C4-2B (cell line): ENCODE data around the gene WNT11.
"Not testable (repeated sequence)": the region's sequence is repeated elsewhere in the genome, so short reads cannot be mapped to it uniquely, and the experiment has no call there.

Experiments used
- H3K27ac ChIP-seq: fragments of 450-650 bp; 2 replicates; pipeline ENCODE4 v1.5.1; 2017
- ZFX ChIP-seq: fragments of 450-650 bp; IDR thresholded peaks from 2 replicates; pipeline ENCODE4 v1.6.1; 2017
- TF ChIP-seq, protein P1 (sequence below): fragments of 450-650 bp; conservative IDR thresholded peaks from 2 replicates; pipeline ENCODE4 v1.5.1; 2017; ENCODE audit warnings: mild to moderate bottlenecking

WNT11 gene

GRCh38 chr11:76203937-76204336 lies 2.4 kb downstream of the WNT11 start:
- TF ChIP-seq ZFX = no peak
- TF ChIP-seq, protein P1, sequence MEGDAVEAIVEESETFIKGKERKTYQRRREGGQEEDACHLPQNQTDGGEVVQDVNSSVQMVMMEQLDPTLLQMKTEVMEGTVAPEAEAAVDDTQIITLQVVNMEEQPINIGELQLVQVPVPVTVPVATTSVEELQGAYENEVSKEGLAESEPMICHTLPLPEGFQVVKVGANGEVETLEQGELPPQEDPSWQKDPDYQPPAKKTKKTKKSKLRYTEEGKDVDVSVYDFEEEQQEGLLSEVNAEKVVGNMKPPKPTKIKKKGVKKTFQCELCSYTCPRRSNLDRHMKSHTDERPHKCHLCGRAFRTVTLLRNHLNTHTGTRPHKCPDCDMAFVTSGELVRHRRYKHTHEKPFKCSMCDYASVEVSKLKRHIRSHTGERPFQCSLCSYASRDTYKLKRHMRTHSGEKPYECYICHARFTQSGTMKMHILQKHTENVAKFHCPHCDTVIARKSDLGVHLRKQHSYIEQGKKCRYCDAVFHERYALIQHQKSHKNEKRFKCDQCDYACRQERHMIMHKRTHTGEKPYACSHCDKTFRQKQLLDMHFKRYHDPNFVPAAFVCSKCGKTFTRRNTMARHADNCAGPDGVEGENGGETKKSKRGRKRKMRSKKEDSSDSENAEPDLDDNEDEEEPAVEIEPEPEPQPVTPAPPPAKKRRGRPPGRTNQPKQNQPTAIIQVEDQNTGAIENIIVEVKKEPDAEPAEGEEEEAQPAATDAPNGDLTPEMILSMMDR = no peak
- H3K27ac ChIP-seq = no peak overlapping the region

DNA sequence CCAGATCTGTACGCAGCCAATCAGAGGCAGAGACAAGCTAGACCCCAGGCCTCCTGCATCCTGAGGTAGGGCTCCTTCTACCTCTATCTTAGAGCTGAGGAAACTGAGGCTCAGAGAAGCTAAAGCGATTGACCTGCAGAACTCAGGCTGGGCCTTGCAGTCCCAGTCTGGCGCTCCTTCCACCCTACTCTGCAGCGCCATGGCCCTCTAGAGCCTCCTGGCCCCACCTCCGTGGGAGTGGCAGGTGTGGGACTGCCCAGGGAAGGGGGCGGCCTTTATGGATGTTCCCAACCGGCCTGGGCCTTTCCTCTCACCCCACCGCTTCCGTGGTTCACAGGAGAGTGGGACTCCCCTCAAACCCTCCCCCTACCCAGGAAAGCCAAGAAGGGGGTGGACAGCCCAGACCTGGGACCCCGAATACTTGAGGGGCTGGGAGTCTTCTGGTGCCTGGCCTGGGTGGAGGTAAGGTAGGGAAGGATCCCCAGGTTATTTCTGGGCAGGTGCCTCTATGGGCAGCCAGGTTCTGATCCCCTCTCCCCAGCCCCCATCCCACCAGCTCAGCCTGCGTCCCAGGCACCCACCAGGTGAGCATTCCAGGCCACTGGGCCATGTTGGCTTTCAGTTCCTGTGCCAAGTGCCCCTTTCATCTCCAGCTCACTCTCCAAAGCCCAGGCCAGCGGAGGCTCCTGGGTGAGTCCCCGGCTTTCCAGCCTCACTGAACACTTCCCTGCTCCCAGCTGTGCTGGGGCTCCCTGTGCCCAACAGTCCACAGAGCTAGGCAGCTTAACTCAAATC lies 3.0 kb downstream of the WNT11 start:
- no peak for TF ChIP-seq ZFX
- TF ChIP-seq, protein P1 = no peak
- H3K27ac ChIP-seq = no peak overlapping the region

GRCh38 chr11:76201672-76202412 lies 4.5 kb downstream of the WNT11 start:
- H3K27ac ChIP-seq = no peak overlapping the region
- TF ChIP-seq, protein P1 = no peak
- no peak for TF ChIP-seq ZFX

GRCh38 chr11:76201056-76201455 lies 5.2 kb downstream of the WNT11 start:
- no peak overlapping the region for H3K27ac ChIP-seq
- TF ChIP-seq, protein P1 = no peak
- TF ChIP-seq ZFX = no peak

DNA sequence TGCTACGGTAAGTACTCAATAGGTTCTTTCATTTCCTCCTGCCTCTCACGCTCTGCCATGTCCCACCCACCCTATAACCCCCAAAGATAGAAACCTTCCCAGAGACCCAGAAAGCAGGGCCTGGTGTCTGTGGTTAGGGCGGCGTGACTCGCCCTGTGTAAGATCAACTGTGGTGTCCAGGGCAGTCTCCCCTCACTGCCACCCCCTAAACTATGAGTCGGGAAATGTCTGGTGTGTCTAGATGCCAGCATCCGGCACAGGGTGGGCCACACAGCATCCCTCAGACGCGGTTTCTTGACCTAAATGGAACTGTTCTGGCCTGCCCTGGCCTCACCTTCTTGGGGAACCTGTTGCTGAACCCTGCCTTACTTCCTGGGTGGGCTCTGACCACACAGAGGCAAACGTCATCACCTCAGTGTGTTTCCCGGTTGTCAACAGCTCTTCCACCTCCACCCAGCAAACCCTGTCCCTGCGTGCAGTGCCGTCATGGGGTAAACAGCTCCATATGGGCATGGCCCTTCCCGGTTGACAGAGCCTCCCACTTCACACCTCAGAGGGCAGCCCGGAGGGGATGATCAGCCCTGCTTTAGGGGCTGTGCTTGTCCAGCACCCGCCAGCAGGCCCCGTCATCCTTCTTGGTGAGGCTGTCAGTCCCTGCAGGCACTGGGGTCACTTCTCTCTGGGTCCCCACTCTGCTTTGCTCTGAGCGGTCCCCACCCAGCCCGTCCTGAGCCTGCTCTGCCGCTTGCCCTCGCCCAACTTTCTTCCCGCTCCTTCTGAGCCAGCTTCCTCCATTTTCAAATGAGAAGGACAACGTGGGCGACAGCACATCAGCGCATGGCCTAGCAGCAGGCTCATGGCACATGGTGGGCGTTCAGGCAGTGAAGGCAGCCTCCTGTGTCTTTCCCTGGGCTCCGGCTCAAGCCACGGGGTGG lies 6.0 kb downstream of the WNT11 start:
- H3K27ac ChIP-seq = no peak overlapping the region
- no peak for TF ChIP-seq ZFX
- TF ChIP-seq, protein P1 = no peak

- not testable (repeated sequence) for H3K27ac ChIP-seq
Measured at GRCh38 chr11:76198691-76199090, 7.6 kb downstream of the WNT11 start.

DNA sequence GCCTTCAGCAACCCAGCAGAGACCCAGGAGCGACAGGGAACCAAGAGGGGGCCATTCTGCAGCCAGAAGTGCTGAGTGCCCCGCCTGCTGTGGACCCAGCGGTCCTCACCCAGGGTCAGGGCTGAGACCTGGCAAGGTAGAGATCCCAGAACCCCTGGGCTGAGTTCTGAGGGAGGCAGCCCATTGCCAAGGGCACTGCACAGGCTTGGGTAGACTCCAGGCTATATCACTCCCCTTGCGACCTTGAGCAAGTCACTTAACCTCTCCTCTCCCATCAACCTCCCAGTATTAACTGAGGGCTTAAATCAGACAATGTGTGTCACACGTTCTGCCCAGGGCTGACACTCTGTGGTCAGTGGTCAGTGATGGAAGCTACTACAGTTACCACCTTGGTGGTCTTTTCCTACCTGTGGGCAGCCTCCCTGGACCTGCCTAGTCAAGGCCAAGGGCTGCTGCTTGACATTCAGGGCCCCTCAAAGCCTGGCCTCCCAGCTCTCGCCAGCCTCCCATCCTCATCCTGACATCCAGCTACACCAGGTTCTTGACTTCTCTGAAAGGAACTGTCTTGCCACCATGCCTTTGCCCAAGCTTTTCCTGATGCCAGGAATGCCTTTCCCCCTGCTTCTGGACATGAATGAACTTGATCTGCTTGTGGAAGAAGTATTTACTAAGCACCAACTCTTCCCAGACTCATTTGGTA lies 8.2 kb downstream of the WNT11 start:
- no peak for TF ChIP-seq ZFX
- TF ChIP-seq, protein P1 = no peak
- no peak overlapping the region for H3K27ac ChIP-seq
